ENCODE measurements around the gene NALCN.

The NALCN gene

GRCh38 chr13:101120007-101120406 lies 296.3 kb downstream of the NALCN start:
- peaks cover 2% of the 10 kb centered on the region for H3K9me3 ChIP-seq (ENCODE audit: control insufficient read depth, low read length)
- H3K4me3 ChIP-seq (ENCODE audit: insufficient read depth, low read depth, low read length): no peak overlapping the region
- WGBS, 2 experiments: 70 to 79% methylated on average over 2 of the region's 2 CpGs
- no peak overlapping the region for H3K27ac ChIP-seq (ENCODE audit: insufficient read depth, low read depth, low read length, poor library complexity, severe bottlenecking)
- H3K36me3 ChIP-seq (ENCODE audit: control insufficient read depth, insufficient read depth, low read length): no peaks in the 10 kb centered on the region
- peaks cover 18% of the 10 kb centered on the region for H3K4me1 ChIP-seq (ENCODE audit: control insufficient read depth, insufficient read depth, low read length)
- no peaks in the 10 kb centered on the region for H3K27me3 ChIP-seq (ENCODE audit: control insufficient read depth, insufficient read depth, low read length, poor library complexity, severe bottlenecking)

GRCh38 chr13:101116826-101117225 lies 299.5 kb downstream of the NALCN start:
- Histone ChIP-seq H3K27ac (ENCODE audit: insufficient read depth, low read depth, low read length, poor library complexity, severe bottlenecking) (no peak overlapping the region), H3K36me3 (ENCODE audit: control insufficient read depth, insufficient read depth, low read length) (no peaks in the 10 kb centered on the region), H3K27me3 (ENCODE audit: control insufficient read depth, insufficient read depth, low read length, poor library complexity, severe bottlenecking) (no peaks in the 10 kb centered on the region), H3K4me3 (ENCODE audit: insufficient read depth, low read depth, low read length) (no peak overlapping the region), H3K4me1 (ENCODE audit: control insufficient read depth, insufficient read depth, low read length) (peaks cover 18% of the 10 kb centered on the region), H3K9me3 (ENCODE audit: control insufficient read depth, low read length) (peaks cover 2% of the 10 kb centered on the region)
- 14 to 18% methylated on average over 4 of the region's 4 CpGs for WGBS, 2 experiments

DNA sequence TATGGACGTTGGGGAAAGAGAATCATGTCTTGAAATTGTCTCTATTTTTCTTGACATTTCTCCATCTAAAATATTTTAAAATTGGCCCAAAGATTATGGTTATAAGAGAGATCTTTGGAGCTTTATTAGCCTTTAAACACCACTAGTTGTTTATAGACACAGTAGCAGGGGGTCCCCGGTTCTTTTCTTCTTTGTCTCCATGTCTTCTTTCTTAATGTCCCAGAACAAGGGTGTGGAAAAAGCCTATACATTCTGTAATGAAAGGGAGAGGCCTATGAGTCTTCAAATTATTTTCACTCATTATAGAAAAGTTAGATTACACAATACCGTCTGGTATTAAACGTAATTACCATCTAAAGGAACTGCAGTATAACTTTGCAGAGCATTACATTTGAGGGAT lies 300.0 kb downstream of the NALCN start:
- Histone ChIP-seq H3K27me3 (ENCODE audit: control insufficient read depth, insufficient read depth, low read length, poor library complexity, severe bottlenecking) (no peaks in the 10 kb centered on the region), H3K27ac (ENCODE audit: insufficient read depth, low read depth, low read length, poor library complexity, severe bottlenecking) (no peak overlapping the region), H3K4me1 (ENCODE audit: control insufficient read depth, insufficient read depth, low read length) (peaks cover 18% of the 10 kb centered on the region), H3K36me3 (ENCODE audit: control insufficient read depth, insufficient read depth, low read length) (no peaks in the 10 kb centered on the region), H3K4me3 (ENCODE audit: insufficient read depth, low read depth, low read length) (no peak overlapping the region), H3K9me3 (ENCODE audit: control insufficient read depth, low read length) (peaks cover 2% of the 10 kb centered on the region)
- 0 to 14% methylated on average over 1 to 3 of the region's 4 CpGs for WGBS, 2 experiments

DNA sequence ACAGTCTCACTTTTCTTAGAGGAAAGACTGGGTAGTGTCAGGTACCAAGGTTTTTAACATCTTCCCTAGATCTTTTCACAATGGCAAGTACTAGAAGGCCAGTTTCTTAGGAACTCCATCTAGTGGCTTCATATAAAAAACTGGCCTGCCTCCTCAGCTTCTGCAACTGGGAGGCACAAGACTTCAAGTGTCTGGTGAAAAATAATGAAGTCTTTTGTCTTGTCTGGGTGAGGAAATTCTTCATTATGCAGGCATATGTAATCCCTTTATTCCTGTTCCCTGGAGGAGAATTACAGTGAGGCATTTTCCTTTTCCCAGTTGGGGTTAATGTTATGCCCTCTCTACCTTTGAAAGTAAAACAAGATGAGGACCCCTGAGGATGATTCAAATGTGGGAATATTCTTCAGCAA lies 300.5 kb downstream of the NALCN start:
- Histone ChIP-seq H3K9me3 (ENCODE audit: control insufficient read depth, low read length) (peaks cover 2% of the 10 kb centered on the region), H3K27me3 (ENCODE audit: control insufficient read depth, insufficient read depth, low read length, poor library complexity, severe bottlenecking) (no peaks in the 10 kb centered on the region), H3K27ac (ENCODE audit: insufficient read depth, low read depth, low read length, poor library complexity, severe bottlenecking) (no peak overlapping the region), H3K36me3 (ENCODE audit: control insufficient read depth, insufficient read depth, low read length) (no peaks in the 10 kb centered on the region), H3K4me3 (ENCODE audit: insufficient read depth, low read depth, low read length) (no peak overlapping the region), H3K4me1 (ENCODE audit: control insufficient read depth, insufficient read depth, low read length) (peaks cover 18% of the 10 kb centered on the region)

DNA sequence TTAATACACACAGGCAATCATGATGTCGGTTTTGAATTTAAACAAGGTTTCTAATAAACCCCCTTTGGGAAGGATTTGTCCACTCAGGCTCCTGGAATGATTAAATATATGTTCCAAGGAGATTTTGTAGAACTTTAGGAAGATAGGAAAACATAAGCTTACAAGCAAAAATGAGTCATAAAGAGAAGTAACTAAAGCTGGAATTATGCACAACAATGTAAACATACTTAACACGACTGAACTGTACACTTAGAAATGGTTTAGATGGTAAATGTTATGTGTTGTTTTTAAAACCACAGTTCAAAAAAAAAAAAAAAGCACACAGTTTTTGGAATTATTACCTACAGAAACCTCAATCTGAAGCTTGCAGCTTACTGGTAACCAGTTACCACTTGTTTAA lies 304.4 kb downstream of the NALCN start:
- no peak overlapping the region for H3K4me3 ChIP-seq (ENCODE audit: insufficient read depth, low read depth, low read length)
- 100% methylated on average over 1 to 2 of the region's 2 CpGs for WGBS, 2 experiments

DNA sequence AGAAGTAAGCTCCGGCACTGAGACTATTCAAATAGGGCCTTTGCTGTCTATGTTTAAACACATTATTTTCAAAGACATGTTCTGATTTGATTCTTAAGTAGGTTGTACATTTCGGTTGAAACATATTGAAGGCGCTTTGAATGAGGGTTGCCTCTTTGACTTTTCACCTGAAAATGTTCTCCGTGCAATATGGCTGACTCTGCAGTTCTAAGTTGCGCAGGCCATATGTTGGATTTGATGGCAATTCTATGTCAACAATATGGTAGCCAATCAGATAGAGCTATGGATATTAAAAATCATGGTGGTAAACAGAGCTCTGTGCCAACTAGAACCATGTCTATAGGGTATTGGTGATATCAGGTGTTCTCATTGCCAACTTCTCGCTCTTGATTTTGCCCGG lies 307.3 kb downstream of the NALCN start:
- 95% methylated on average over 7 of the region's 7 CpGs for WGBS, 2 experiments
- no peaks in the 10 kb centered on the region for H3K9me3 ChIP-seq (ENCODE audit: control insufficient read depth, low read length)
- H3K27ac ChIP-seq (ENCODE audit: insufficient read depth, low read depth, low read length, poor library complexity, severe bottlenecking): no peak overlapping the region

More for the DNA sequence above, 304.4 kb downstream of the NALCN start:
- Histone ChIP-seq H3K36me3 (ENCODE audit: control insufficient read depth, insufficient read depth, low read length) (no peaks in the 10 kb centered on the region), H3K27ac (ENCODE audit: insufficient read depth, low read depth, low read length, poor library complexity, severe bottlenecking) (no peak overlapping the region), H3K27me3 (ENCODE audit: control insufficient read depth, insufficient read depth, low read length, poor library complexity, severe bottlenecking) (no peaks in the 10 kb centered on the region), H3K9me3 (ENCODE audit: control insufficient read depth, low read length) (no peaks in the 10 kb centered on the region), H3K4me1 (ENCODE audit: control insufficient read depth, insufficient read depth, low read length) (peaks cover 18% of the 10 kb centered on the region)

DNA sequence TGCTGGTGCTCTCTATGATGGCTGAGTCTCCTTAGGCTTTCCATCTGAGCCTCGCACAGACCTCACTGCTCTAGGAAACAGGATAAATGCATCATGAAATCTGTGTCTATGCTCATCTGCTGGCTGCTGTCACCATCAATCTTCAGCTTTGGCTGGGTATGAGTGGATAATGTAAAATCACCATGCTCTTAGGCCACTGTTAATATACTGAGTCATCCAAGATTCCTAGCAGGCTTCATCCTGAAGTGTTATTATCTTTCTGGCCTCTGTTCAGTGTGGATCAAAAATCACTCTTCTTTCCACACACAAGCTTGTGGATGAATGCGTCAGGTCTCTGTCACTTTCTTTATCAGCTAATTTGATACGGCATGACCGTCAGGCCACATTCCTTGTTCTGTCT lies 317.4 kb downstream of the NALCN start:
- Histone ChIP-seq H3K4me1 (ENCODE audit: control insufficient read depth, insufficient read depth, low read length) (no peaks in the 10 kb centered on the region), H3K9me3 (ENCODE audit: control insufficient read depth, low read length) (no peaks in the 10 kb centered on the region), H3K36me3 (ENCODE audit: control insufficient read depth, insufficient read depth, low read length) (no peaks in the 10 kb centered on the region), H3K4me3 (ENCODE audit: insufficient read depth, low read depth, low read length) (no peak overlapping the region), H3K27ac (ENCODE audit: insufficient read depth, low read depth, low read length, poor library complexity, severe bottlenecking) (no peak overlapping the region), H3K27me3 (ENCODE audit: control insufficient read depth, insufficient read depth, low read length, poor library complexity, severe bottlenecking) (no peaks in the 10 kb centered on the region)
- 97% methylated on average over 4 of the region's 4 CpGs for WGBS, 2 experiments

More for the DNA sequence above, 307.3 kb downstream of the NALCN start:
- Histone ChIP-seq H3K4me3 (ENCODE audit: insufficient read depth, low read depth, low read length) (no peak overlapping the region), H3K4me1 (ENCODE audit: control insufficient read depth, insufficient read depth, low read length) (no peaks in the 10 kb centered on the region), H3K36me3 (ENCODE audit: control insufficient read depth, insufficient read depth, low read length) (no peaks in the 10 kb centered on the region), H3K27me3 (ENCODE audit: control insufficient read depth, insufficient read depth, low read length, poor library complexity, severe bottlenecking) (no peaks in the 10 kb centered on the region)

DNA sequence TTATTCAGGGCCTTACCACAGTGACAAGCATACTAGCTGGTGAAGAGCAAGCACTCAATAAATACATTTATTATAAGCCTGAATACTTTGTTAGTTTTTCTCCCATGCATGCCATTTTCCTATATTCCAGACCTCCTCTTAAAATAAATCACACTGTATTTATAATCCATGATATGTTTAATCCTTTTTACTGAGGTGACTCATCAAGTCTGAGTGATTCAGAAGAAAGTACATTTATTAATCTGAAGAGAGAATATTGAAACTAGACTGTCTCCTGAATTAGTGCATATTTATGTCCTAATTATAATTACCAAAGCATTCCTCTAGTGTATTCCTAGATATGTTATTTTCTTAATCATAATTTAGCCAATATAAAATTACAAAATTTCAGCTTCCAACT lies 323.3 kb downstream of the NALCN start:
- Histone ChIP-seq H3K27me3 (ENCODE audit: control insufficient read depth, insufficient read depth, low read length, poor library complexity, severe bottlenecking) (no peaks in the 10 kb centered on the region), H3K36me3 (ENCODE audit: control insufficient read depth, insufficient read depth, low read length) (no peaks in the 10 kb centered on the region), H3K27ac (ENCODE audit: insufficient read depth, low read depth, low read length, poor library complexity, severe bottlenecking) (no peak overlapping the region), H3K4me1 (ENCODE audit: control insufficient read depth, insufficient read depth, low read length) (no peaks in the 10 kb centered on the region), H3K9me3 (ENCODE audit: control insufficient read depth, low read length) (no peaks in the 10 kb centered on the region), H3K4me3 (ENCODE audit: insufficient read depth, low read depth, low read length) (no peak overlapping the region)

DNA sequence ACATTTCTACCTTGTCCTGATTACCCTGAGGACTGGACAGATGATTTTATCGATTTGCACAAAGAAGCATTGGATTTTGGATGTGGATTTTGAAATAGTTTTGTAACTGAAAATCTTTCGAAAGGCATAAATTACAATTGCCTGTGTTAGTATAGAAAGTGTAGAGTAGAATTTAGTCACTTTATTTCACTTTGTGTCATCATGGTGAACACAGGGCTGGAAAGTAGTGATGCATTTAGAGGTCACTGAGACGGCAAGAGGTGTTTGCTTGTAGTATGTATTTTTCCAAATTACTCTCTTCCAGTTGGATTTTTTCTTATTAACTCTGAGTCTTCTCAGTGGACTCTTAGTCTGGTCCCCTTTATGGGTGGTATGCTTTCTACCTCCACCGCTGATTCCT lies 326.0 kb downstream of the NALCN start:
- 88 to 94% methylated on average over 3 to 4 of the region's 4 CpGs for WGBS, 2 experiments
- Histone ChIP-seq H3K27ac (ENCODE audit: insufficient read depth, low read depth, low read length, poor library complexity, severe bottlenecking) (no peak overlapping the region), H3K4me3 (ENCODE audit: insufficient read depth, low read depth, low read length) (no peak overlapping the region), H3K36me3 (ENCODE audit: control insufficient read depth, insufficient read depth, low read length) (no peaks in the 10 kb centered on the region), H3K27me3 (ENCODE audit: control insufficient read depth, insufficient read depth, low read length, poor library complexity, severe bottlenecking) (no peaks in the 10 kb centered on the region), H3K9me3 (ENCODE audit: control insufficient read depth, low read length) (no peaks in the 10 kb centered on the region), H3K4me1 (ENCODE audit: control insufficient read depth, insufficient read depth, low read length) (no peaks in the 10 kb centered on the region)

DNA sequence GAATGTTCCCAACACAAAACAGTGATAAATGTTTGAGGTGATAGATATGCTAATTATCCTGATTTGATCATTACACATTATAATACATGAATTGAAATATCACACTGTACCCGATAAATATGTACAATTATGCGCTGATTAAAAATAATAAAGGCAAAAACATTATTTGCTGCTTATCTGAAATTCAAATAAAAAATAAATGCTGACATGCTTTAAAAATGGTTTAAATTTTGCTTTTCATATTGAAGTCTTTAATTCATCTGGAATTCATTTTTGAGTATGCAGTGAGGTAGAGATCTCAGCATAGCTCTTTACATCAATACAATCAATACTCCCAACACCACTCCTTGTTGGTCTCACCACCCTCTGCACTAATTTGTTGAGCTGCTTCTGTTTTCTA lies 330.8 kb downstream of the NALCN start:
- Histone ChIP-seq H3K9me3 (ENCODE audit: control insufficient read depth, low read length) (no peaks in the 10 kb centered on the region), H3K4me3 (ENCODE audit: insufficient read depth, low read depth, low read length) (no peak overlapping the region), H3K27me3 (ENCODE audit: control insufficient read depth, insufficient read depth, low read length, poor library complexity, severe bottlenecking) (no peaks in the 10 kb centered on the region), H3K4me1 (ENCODE audit: control insufficient read depth, insufficient read depth, low read length) (no peaks in the 10 kb centered on the region), H3K36me3 (ENCODE audit: control insufficient read depth, insufficient read depth, low read length) (no peaks in the 10 kb centered on the region), H3K27ac (ENCODE audit: insufficient read depth, low read depth, low read length, poor library complexity, severe bottlenecking) (no peak overlapping the region)
- no CpG with 5 or more reads among the region's 2 CpGs for WGBS, 2 experiments

GRCh38 chr13:101082441-101082840 lies 333.9 kb downstream of the NALCN start:
- Histone ChIP-seq H3K4me1 (ENCODE audit: control insufficient read depth, insufficient read depth, low read length) (no peaks in the 10 kb centered on the region), H3K27ac (ENCODE audit: insufficient read depth, low read depth, low read length, poor library complexity, severe bottlenecking) (no peak overlapping the region), H3K27me3 (ENCODE audit: control insufficient read depth, insufficient read depth, low read length, poor library complexity, severe bottlenecking) (no peaks in the 10 kb centered on the region), H3K36me3 (ENCODE audit: control insufficient read depth, insufficient read depth, low read length) (no peaks in the 10 kb centered on the region), H3K9me3 (ENCODE audit: control insufficient read depth, low read length) (no peaks in the 10 kb centered on the region), H3K4me3 (ENCODE audit: insufficient read depth, low read depth, low read length) (no peak overlapping the region)
- WGBS, 2 experiments: 94 to 96% methylated on average over 5 of the region's 5 CpGs
